ENCODE data around the gene ZNF841.

ZNF841 gene

GRCh38 chr19:52095172-52096014, at the start of gene ZNF841:
ZNF841 (minus strand) TSS chr19:52095765; CDS start chr19:52084801, 10,964 bp downstream.
- peak; percentile 95 for DNase-seq (ENCODE audit: low read depth)
- TF ChIP-seq CTCF (conservative IDR thresholded peaks at IDR 0.05; ENCODE audit: control insufficient read depth, insufficient read depth, low read depth, low read length), result no peak
- peak within 1 kb of the TSS; percentile 100 for H3K4me3 ChIP-seq (ENCODE audit: control insufficient read depth, low read depth, low read length)

GRCh38 chr19:52142001-52142595, 46.5 kb upstream of the ZNF841 start:
- no peak for TF ChIP-seq CTCF (conservative IDR thresholded peaks at IDR 0.05; ENCODE audit: control insufficient read depth, insufficient read depth, low read depth, low read length)
- no peak overlapping the region for H3K4me3 ChIP-seq (ENCODE audit: control insufficient read depth, low read depth, low read length)
- DNase-seq (ENCODE audit: low read depth), result no peak

GRCh38 chr19:52141203-52141602, 45.6 kb upstream of the ZNF841 start:
- no peak overlapping the region for H3K4me3 ChIP-seq (ENCODE audit: control insufficient read depth, low read depth, low read length)
- TF ChIP-seq CTCF (conservative IDR thresholded peaks at IDR 0.05; ENCODE audit: control insufficient read depth, insufficient read depth, low read depth, low read length), result no peak
- DNase-seq (ENCODE audit: low read depth), result no peak

GRCh38 chr19:52140032-52140710, 44.6 kb upstream of the ZNF841 start:
- TF ChIP-seq CTCF (conservative IDR thresholded peaks at IDR 0.05; ENCODE audit: control insufficient read depth, insufficient read depth, low read depth, low read length), result no peak
- peak overlapping the region; percentile 27 for H3K4me3 ChIP-seq (ENCODE audit: control insufficient read depth, low read depth, low read length)
- no peak for DNase-seq (ENCODE audit: low read depth)

GRCh38 chr19:52139252-52140031, 43.9 kb upstream of the ZNF841 start, which contains the start of gene ZNF616:
ZNF616 (minus strand) TSS chr19:52139938; CDS start chr19:52130512, 9,426 bp downstream.
- peak; percentile 91 for DNase-seq (ENCODE audit: low read depth)
- peak; percentile 57 for TF ChIP-seq CTCF (conservative IDR thresholded peaks at IDR 0.05; ENCODE audit: control insufficient read depth, insufficient read depth, low read depth, low read length)

DNA sequence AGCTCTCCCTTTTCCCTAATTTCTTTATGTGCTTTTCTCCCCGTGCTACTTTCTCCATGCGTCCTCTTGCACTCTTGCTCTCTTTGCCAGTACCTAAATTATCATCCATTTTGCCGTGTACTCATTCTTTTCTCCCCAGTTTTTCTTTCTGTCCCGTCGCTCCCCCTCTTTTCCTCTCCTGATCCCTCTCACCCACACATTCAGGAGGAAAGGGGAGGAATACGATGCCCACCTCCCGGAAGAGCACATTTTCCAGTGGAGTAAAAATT, 43.4 kb upstream of the ZNF841 start:
- no peak for TF ChIP-seq CTCF (conservative IDR thresholded peaks at IDR 0.05; ENCODE audit: control insufficient read depth, insufficient read depth, low read depth, low read length)
- H3K4me3 ChIP-seq (ENCODE audit: control insufficient read depth, low read depth, low read length), result peak overlapping the region; percentile 82
- no peak for DNase-seq (ENCODE audit: low read depth)

More at GRCh38 chr19:52139252-52140031, 43.9 kb upstream of the ZNF841 start, which contains the start of gene ZNF616:
- H3K4me3 ChIP-seq (ENCODE audit: control insufficient read depth, low read depth, low read length), result peak within 1 kb of the TSS; percentile 82

All from fibroblast of mammary gland (primary cell).